MCF 10A (cell line): Measurements from ENCODE around the gene SPOCD1. TPM values are rescaled to one million over a fixed set of nuclear protein-coding genes. Genes with fewer than 3 reads are reported as not detected.

Experiments used
- BruUV-seq: library from RNA; stranded (reverse); fragments of 400-500 nt; replicated peaks from 2 replicates; lab custom pipeline; 2021; lab: Mats Ljungman, UMichigan
- CTCF ChIA-PET: fragments of 300-600 bp; sonication (Branson Sonifier 250); formaldehyde crosslinking; extraction: SDS; loops from one replicate; lab custom pipeline; 2021; ENCODE audit warnings: antibody characterized with exemption, inconsistent platforms; lab: Yijun Ruan, JAX
- POLR2A ChIA-PET: fragments of 300-600, 350-650 bp; sonication (Branson Sonifier 250); formaldehyde crosslinking; extraction: SDS; loops from one replicate; lab custom pipeline; 2020; ENCODE audit warnings: antibody characterized with exemption, inconsistent platforms; lab: Yijun Ruan, JAX
- DNase-seq: peaks from one replicate; pipeline ENCODE4 v3.0.0-alpha.2; 2018; ENCODE audit not compliant: unreplicated experiment
- H3K27ac Mint-ChIP-seq: one replicate; pipeline ENCODE4 v1.8.0; 2022; ENCODE audit warnings: mild to moderate bottlenecking, low read depth, mixed read lengths; ENCODE audit not compliant: unreplicated experiment
- H3K27me3 Mint-ChIP-seq: one replicate; pipeline ENCODE4 v1.8.0; 2022; ENCODE audit warnings: mixed read lengths; ENCODE audit not compliant: insufficient read depth, unreplicated experiment
- H3K36me3 Mint-ChIP-seq: one replicate; pipeline ENCODE4 v1.8.0; 2022; ENCODE audit warnings: mild to moderate bottlenecking, moderate library complexity, mixed read lengths; ENCODE audit not compliant: insufficient read depth, unreplicated experiment
- H3K4me1 Mint-ChIP-seq: one replicate; pipeline ENCODE4 v1.8.0; 2022; ENCODE audit warnings: mixed read lengths; ENCODE audit not compliant: insufficient read depth, unreplicated experiment
- H3K4me3 Mint-ChIP-seq: one replicate; pipeline ENCODE4 v1.8.0; 2022; ENCODE audit warnings: mild to moderate bottlenecking, moderate library complexity, mixed read lengths; ENCODE audit not compliant: unreplicated experiment
- H3K9me3 Mint-ChIP-seq: one replicate; pipeline ENCODE4 v1.8.0; 2022; ENCODE audit warnings: mixed read lengths; ENCODE audit not compliant: unreplicated experiment
- CTCF ChIP-seq: fragments of 200-600 bp; IDR thresholded peaks from one replicate; pipeline ENCODE4 v1.8.0; 2022; ENCODE audit warnings: antibody characterized with exemption, mild to moderate bottlenecking; ENCODE audit not compliant: unreplicated experiment
- intact Hi-C: fragments of 100-400 bp; cut with micrococcal nuclease; formaldehyde crosslinking; loops from 2 replicates; pipeline ENCODE4 v1.14.1; 2022
- total RNA-seq: library from RNA; stranded (reverse); gene quantifications from 2 replicates; pipeline ENCODE4 v1.2.3, GENCODE V29; 2022

The SPOCD1 gene
- total RNA-seq, 1 experiment from 2014 or later = 0.47 TPM

GRCh38 chr1:31800674-31800967, 15.2 kb downstream of the SPOCD1 start:
- no peak overlapping the region for H3K4me3 Mint-ChIP-seq
- CTCF ChIA-PET = interaction anchor here (0.6 to 2.3 kb wide), 5 partner anchors 12 to 136 kb away, joined by 3 to 8 read pairs (median 3); no protein-coding TSS in a partner anchor
- no TSS peak for BruUV-seq

GRCh38 chr1:31799895-31800673, 15.7 kb downstream of the SPOCD1 start:
- H3K27ac Mint-ChIP-seq = no peak overlapping the region
- CTCF ChIA-PET = interaction anchor here (0.6 to 2.3 kb wide), 6 partner anchors 10 to 135 kb away, joined by 3 to 8 read pairs (median 4); no protein-coding TSS in a partner anchor
- peaks cover 18% of the 10 kb centered on the region for H3K27me3 Mint-ChIP-seq
- DNase-seq = no peak
- BruUV-seq = no TSS peak
- H3K4me1 Mint-ChIP-seq = peaks cover 9% of the 10 kb centered on the region
- no peaks in the 10 kb centered on the region for H3K36me3 Mint-ChIP-seq
- intact Hi-C loops = loop anchor here (10.0 kb wide), 1 partner anchor 265 kb away; no protein-coding TSS in a partner anchor
- H3K9me3 Mint-ChIP-seq = no peaks in the 10 kb centered on the region
- H3K4me3 Mint-ChIP-seq = no peak overlapping the region
- POLR2A ChIA-PET = interaction anchor here (0.6 kb wide), 1 partner anchor 15 kb away, joined by 3 read pairs; no protein-coding TSS in a partner anchor
- no peak for TF ChIP-seq CTCF

More at GRCh38 chr1:31800674-31800967, 15.2 kb downstream of the SPOCD1 start:
- no peaks in the 10 kb centered on the region for H3K36me3 Mint-ChIP-seq
- peaks cover 18% of the 10 kb centered on the region for H3K27me3 Mint-ChIP-seq
- DNase-seq = no peak
- intact Hi-C loops = no loop called here
- H3K27ac Mint-ChIP-seq = no peak overlapping the region
- H3K4me1 Mint-ChIP-seq = peaks cover 9% of the 10 kb centered on the region
- POLR2A ChIA-PET = interaction anchor here (0.6 to 0.7 kb wide), 2 partner anchors 14 to 43 kb away, joined by 3 read pairs; no protein-coding TSS in a partner anchor
- no peaks in the 10 kb centered on the region for H3K9me3 Mint-ChIP-seq
- no peak for TF ChIP-seq CTCF

- peaks cover 18% of the 10 kb centered on the region for H3K27me3 Mint-ChIP-seq
- BruUV-seq = no TSS peak
- TF ChIP-seq CTCF = no peak
- POLR2A ChIA-PET = interaction anchor here (0.5 to 2.3 kb wide), 2 partner anchors 134 to 135 kb away, joined by 5 to 6 read pairs; no protein-coding TSS in a partner anchor
- CTCF ChIA-PET = interaction anchor here (0.5 to 2.3 kb wide), 4 partner anchors 9 to 346 kb away, joined by 3 to 8 read pairs (median 4); no protein-coding TSS in a partner anchor
- H3K4me1 Mint-ChIP-seq = peaks cover 9% of the 10 kb centered on the region
- no peak for DNase-seq
- intact Hi-C loops = loop anchor here (10.0 kb wide), 1 partner anchor 265 kb away; no protein-coding TSS in a partner anchor
- H3K27ac Mint-ChIP-seq = no peak overlapping the region
- no peaks in the 10 kb centered on the region for H3K9me3 Mint-ChIP-seq
- no peak overlapping the region for H3K4me3 Mint-ChIP-seq
- H3K36me3 Mint-ChIP-seq = no peaks in the 10 kb centered on the region
These were observed 16.5 kb downstream of the SPOCD1 start for GRCh38 chr1:31799196-31799894.
